ENCODE measurements around the gene BEND5.

The BEND5 gene

GRCh38 chr1:48761411-48761810 lies 15.3 kb downstream of the BEND5 start:
- no peak for DNase-seq

- DNase-seq: no peak
These were observed 15.8 kb downstream of the BEND5 start for GRCh38 chr1:48760857-48761256.

DNA sequence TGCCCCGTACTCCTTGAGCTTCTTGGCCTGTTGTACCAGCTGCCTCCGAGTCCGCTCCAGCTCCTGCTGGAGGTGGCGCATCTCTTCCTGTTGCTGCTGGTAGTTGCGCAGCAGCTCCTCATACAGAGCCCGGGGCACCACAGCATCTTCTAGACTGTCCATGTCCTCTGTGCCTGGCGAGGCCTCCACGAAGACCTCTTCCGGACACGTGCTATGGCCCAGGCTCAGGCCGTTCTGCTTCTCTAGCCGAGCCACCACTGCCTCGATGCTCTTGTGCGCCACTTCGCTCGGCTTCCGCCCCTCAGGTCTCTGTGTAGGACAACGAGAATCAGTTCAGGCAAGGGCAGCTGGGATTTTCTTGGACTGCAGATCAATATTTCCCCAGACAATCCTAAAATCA lies 17.7 kb downstream of the BEND5 start:
- DNase-seq: no peak

GRCh38 chr1:48757363-48757762 lies 19.3 kb downstream of the BEND5 start:
- DNase-seq: no peak

DNA sequence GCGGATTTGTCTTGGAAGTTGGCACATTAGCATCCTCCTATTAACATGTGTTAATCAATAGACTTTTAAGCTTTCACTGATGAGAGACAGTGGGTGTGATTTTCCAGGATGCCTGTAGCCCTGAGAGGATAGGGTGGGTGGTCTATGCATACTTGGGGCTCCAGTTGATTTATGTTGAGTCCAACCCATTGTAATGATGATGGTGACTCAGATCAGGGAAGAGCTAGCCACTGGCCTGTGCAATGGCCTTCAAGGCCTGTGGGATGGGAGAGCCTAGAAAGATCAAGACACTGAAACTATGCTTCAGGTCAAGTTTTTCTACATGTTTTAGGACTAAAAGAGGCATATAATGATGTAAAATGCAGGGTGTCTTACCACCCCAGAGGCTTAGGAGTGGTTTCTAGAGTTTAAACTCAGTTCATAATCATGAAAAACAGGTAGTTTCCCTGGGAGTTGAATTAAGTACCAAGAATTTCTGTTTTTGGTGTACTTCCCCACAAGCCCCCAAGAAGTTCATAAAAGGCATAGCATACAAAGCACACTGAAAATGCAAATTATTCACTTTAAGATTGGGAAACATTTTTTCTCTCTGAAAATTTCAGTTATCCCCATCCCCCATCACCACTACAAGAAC lies 19.9 kb downstream of the BEND5 start:
- no peak for DNase-seq

DNA sequence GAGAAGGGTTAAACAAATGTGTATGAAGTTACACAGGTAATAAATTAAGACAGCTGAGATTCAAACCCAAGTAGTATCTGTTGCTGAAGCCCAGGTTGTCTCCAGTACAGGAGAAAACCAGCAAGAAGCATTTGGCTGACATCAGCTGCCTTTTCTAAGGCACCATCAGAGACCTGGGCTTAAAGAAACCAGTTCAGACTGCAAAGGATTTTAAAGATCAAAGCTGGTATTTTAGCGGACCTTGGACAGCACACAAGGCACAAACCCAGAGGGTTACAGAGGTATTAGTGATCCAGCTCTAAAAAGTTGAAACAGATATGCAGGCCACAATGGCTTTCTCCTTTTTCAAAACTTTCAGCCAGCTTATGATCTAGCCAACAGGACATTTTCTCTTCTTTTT lies 23.4 kb downstream of the BEND5 start:
- DNase-seq: no peak

DNA sequence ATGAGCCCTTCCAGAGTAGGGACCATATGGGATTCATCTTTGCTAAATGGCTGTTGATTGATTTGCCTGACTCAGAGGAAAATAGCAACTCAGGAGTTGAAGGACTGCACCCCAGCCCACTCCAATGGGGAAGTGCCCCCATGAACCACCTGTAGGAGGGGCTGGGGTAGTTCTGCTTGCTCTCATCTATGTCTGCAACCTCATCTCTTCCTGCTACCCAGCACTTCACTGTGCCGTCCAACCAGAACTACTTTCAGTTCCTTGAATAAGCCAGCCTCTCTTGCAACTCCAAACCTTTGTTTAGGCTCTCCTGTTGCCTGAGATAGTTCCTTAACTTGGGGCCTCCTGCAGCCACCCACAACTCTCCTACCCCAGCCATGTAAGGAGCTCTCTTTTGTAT lies 26.6 kb downstream of the BEND5 start:
- DNase-seq: no peak

DNA sequence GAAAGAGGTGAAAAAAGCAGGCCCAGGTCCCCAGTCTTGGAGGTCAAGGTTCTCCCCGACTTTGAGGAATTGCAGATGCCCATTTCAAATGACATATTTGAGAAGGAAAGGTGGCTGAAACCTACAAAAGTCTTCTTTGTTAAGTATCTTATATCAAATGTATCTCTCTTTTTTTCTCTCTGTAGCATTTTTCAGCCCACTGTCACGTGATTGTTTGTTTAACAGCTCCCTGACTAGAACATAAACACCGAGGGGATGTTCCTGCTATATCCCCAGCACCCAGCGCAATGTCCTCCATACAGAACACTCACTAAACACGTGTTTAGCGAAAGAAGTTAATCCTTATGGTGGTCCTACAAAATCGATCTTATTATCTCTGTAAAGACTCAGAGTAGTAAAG lies 27.6 kb downstream of the BEND5 start:
- no peak for DNase-seq

- no peak for DNase-seq
These were observed 29.8 kb downstream of the BEND5 start for GRCh38 chr1:48746906-48747305.

DNA sequence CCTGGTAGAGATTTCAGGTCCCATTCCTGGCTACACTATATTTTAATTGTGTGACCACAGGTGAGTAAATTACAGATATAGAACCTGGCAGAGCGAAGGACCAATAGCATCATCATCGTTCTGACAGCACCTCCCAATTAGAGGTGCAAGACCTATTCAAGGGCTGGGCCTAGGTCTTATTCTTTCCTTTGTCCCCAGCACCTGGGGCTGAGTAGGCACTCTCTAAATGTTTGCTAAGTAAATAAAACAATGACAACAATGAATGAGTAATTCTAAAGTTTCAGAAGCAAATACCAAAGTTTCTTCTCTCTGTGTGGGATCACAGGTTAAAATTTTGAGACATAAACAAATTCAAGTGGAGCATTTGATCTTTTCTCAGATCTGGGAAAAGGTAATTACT lies 32.7 kb downstream of the BEND5 start:
- no peak for DNase-seq

GRCh38 chr1:48743480-48743879 lies 33.2 kb downstream of the BEND5 start:
- DNase-seq: no peak

DNA sequence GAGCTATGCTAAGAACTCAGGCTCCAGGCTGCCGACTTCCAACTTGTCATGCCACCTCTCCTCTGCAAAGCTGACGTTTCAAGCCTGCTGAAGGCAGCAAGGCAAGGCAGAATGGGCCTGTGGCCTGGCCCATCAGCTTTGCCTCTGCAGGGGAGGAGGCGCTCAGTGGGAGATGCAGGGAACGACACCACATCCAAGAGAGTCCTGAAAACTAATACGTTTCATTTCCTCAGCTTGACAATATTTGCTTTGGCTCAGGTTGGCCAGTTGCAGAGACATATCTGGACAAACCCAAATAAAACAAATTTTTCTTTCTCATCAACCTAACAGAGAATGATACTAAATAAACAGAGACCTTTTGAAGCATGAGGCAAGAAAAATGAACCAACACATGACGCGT lies 35.3 kb downstream of the BEND5 start:
- no peak for DNase-seq

DNA sequence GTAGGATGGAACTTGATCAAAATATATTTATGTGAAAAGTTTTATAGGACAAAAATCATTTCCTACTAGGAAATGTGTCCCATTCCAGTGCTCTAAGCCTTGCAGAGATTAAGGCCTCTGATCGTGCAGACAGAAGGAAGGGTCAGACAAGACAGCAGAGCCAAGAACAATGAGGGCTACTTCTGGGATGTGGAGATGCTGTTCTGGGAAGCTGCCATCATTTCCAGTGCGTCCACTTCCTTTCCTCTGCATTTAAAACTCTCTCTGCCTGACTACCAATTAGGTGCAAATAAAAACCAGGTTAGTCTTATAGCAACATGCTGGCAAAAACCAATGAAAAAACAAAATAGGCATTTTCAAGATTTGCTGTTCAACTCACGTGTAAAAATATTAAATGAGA lies 36.1 kb downstream of the BEND5 start:
- no peak for DNase-seq

GRCh38 chr1:48739091-48739490 lies 37.6 kb downstream of the BEND5 start:
- no peak for DNase-seq

DNA sequence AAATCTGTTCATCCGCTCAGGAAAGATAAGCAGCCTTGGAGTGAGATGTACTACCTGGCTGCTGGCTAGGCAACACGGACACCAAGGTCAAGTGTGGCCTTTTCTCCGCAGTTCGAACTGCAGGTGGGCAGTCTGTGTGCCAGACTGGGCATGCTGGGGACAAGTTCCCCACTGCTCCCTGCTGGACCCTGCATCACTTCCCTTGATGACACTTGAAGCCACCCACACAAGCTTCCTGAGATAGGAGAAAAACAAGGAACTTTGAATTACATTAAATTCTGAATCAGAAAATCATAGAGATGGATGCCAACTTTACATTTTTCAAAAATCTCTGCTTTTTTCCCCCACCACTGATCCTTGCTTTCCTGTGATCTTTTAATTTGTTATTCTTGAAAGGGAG lies 38.3 kb downstream of the BEND5 start:
- DNase-seq: no peak

DNA sequence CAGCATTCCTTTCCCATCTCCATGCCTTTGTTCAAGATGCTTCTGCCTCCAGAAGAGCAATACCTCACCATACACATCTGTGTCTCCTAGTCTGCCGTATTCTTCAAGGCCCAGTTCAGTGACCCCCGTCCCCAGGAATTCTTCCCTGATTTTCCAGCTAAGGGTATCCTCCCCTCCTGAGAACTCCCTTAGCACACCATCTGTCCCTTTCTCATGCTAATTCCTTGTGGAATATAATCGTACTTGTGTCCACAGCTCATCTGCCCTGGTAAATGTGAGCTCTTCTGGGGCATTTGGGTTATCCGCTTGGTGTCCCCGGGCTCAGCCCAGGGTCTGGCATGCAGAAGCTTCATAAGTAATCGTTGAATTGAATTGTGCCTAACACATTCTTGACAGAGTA lies 40.9 kb downstream of the BEND5 start:
- no peak for DNase-seq

GRCh38 chr1:48730164-48730910 lies 46.4 kb downstream of the BEND5 start:
- DNase-seq: no peak

GRCh38 chr1:48728584-48728983 lies 48.1 kb downstream of the BEND5 start:
- no peak for DNase-seq

- no peak for DNase-seq
These were observed 50.0 kb downstream of the BEND5 start for GRCh38 chr1:48726557-48727215.

- DNase-seq: no peak
These were observed 50.6 kb downstream of the BEND5 start for GRCh38 chr1:48726139-48726538.

- no peak for DNase-seq
These were observed 51.2 kb downstream of the BEND5 start for GRCh38 chr1:48725341-48726046.

DNA sequence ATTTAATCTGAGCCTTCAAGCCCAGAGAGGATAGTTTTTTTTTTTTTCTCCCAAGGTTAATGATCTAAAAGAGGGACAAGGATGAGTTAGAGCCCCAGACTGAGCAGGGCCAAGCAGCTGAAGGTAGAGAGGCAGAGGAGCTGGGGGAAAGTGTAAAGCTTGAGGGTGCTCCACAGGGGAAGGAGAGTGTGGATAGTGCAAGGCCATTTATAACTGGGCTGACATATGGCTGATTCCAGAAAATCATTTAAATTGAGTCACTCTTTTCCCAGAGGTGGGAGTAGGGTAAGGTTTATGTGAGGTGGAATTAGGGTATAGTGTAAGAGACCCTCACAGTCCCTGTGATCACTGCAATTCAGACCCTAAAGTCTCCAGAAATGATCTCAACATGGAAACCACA lies 55.8 kb downstream of the BEND5 start:
- DNase-seq: no peak

DNA sequence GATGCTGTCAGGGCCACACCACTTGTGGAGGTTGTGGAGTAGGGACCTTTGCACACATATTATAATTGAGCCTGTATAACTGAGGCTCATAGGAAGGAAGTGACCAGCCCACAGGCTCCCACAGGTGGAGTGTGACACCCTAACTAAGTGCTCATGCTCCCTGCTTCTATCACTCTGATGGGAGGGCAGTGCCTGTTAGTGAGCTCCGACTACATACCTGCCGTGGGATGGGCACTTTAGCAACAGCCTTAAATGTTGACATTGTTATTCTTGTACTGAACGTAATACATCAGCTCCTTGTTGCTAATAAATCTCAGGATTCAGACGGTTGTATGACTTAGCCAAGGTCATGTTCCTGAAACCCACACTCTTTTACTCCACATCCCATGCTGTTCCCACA lies 58.0 kb downstream of the BEND5 start:
- no peak for DNase-seq

All from midbrain (tissue), 1 donor.